HG02852 (cell line): Measurements from ENCODE around the gene CARD11.
"Not testable (repeated sequence)": the region's sequence is repeated elsewhere in the genome, so short reads cannot be mapped to it uniquely, and the experiment has no call there.

Source experiments
- ATAC-seq: cut with Tn5 transposase; IDR thresholded peaks from one replicate; pipeline ENCODE4 v1.9.1; 2021; ENCODE audit warnings: mild to moderate bottlenecking, moderate library complexity; ENCODE audit not compliant: unreplicated experiment

The CARD11 gene

GRCh38 chr7:2928613-2929311, 114.9 kb downstream of the CARD11 start:
- ATAC-seq, result no peak

GRCh38 chr7:2928256-2928612, 115.4 kb downstream of the CARD11 start:
- ATAC-seq, result no peak

- no peak for ATAC-seq
Measured at GRCh38 chr7:2927592-2927991, 116.1 kb downstream of the CARD11 start.

- ATAC-seq, result no peak
Measured at GRCh38 chr7:2926896-2927405, 116.7 kb downstream of the CARD11 start.

GRCh38 chr7:2926120-2926895, 117.4 kb downstream of the CARD11 start:
- no peak for ATAC-seq

- no peak for ATAC-seq
Measured at GRCh38 chr7:2924866-2925840, 118.5 kb downstream of the CARD11 start.

- ATAC-seq, result no peak
Measured at GRCh38 chr7:2923886-2924574, 119.6 kb downstream of the CARD11 start.

GRCh38 chr7:2923291-2923781, 120.3 kb downstream of the CARD11 start:
- no peak for ATAC-seq

GRCh38 chr7:2922866-2923265, 120.8 kb downstream of the CARD11 start:
- ATAC-seq, result no peak

GRCh38 chr7:2922348-2922691, 121.3 kb downstream of the CARD11 start:
- ATAC-seq, result no peak

- ATAC-seq, result no peak
Measured at GRCh38 chr7:2921653-2922347, 121.9 kb downstream of the CARD11 start.

- no peak for ATAC-seq
Measured at GRCh38 chr7:2920956-2921652, 122.6 kb downstream of the CARD11 start.

GRCh38 chr7:2920480-2920879, 123.2 kb downstream of the CARD11 start:
- ATAC-seq, result not testable (repeated sequence)

GRCh38 chr7:2920041-2920440, 123.6 kb downstream of the CARD11 start:
- no peak for ATAC-seq

- no peak for ATAC-seq
Measured at GRCh38 chr7:2919256-2919655, 124.4 kb downstream of the CARD11 start.

- ATAC-seq, result no peak
Measured at GRCh38 chr7:2918406-2918805, 125.3 kb downstream of the CARD11 start.

GRCh38 chr7:2915023-2915422, 128.6 kb downstream of the CARD11 start:
- ATAC-seq, result no peak

GRCh38 chr7:2913760-2914387, 129.8 kb downstream of the CARD11 start:
- no peak for ATAC-seq
